Tibial nerve (tissue), 4 donors: ENCODE results near the gene TMIGD3. TPM values are rescaled to one million over a fixed set of nuclear protein-coding genes. Genes with fewer than 3 reads are reported as not detected.

Experiments used
- DNase-seq, 2 donors: peaks; one replicate each; pipeline ENCODE4 v3.0.0-alpha.2; 2019; ENCODE audit warnings: low spot score in 2 of 2
- H3K27ac ChIP-seq, 4 donors: fragments of 200-600 bp; sonication (generic) in 3 of 4; one replicate each; pipeline ENCODE4 v1.5.1; 2017 to 2019; ENCODE audit warnings: mild to moderate bottlenecking in 1 of 4
- H3K27me3 ChIP-seq, 2 donors: fragments of 200-600 bp; sonication (generic) in 1 of 2; one replicate each; pipeline versions ENCODE4 v1.5.1 to v1.6.0; 2017 to 2019
- H3K36me3 ChIP-seq, 3 donors: fragments of 200-600 bp; sonication (generic); one replicate each; pipeline ENCODE4 v1.5.1; 2018 to 2019
- H3K4me1 ChIP-seq, 4 donors: fragments of 200-600 bp; sonication (generic) in 3 of 4; one replicate each; pipeline ENCODE4 v1.5.1; 2017 to 2019
- H3K4me3 ChIP-seq, 4 donors: fragments of 200-600 bp; sonication (generic) in 3 of 4; one replicate each; pipeline ENCODE4 v1.5.1; 2017 to 2019; ENCODE audit warnings: mild to moderate bottlenecking in 1 of 4, moderate library complexity in 1 of 4
- H3K9me3 ChIP-seq, 4 donors: fragments of 200-600 bp; sonication (generic) in 3 of 4; one replicate each; pipeline ENCODE4 v1.5.1; 2017 to 2019
- CTCF ChIP-seq, 5 experiments: fragments of 200-600 bp in 3 of 5; fragments of 450-650 bp in 2 of 5; sonication (generic) in 3 of 5; IDR thresholded peaks; one replicate each; pipeline ENCODE4 v1.5.1; 2016 to 2019; ENCODE audit warnings: antibody characterized with exemption in 5 of 5, mild to moderate bottlenecking in 3 of 5, moderate library complexity in 2 of 5
- EP300 ChIP-seq, 2 donors: sonication (generic); formaldehyde crosslinking; IDR thresholded peaks; one replicate each; pipeline ENCODE4 v1.6.1; 2017; ENCODE audit warnings: antibody characterized with exemption in 2 of 2, mild to moderate bottlenecking in 1 of 2
- POLR2A ChIP-seq, 2 donors: fragments of 450-650 bp; IDR thresholded peaks; one replicate each; pipeline ENCODE4 v1.6.1; 2017; ENCODE audit warnings: antibody characterized with exemption in 2 of 2, mild to moderate bottlenecking in 2 of 2, moderate library complexity in 2 of 2
- WGBS, 2 donors: methylation state at CpG; one replicate each; pipeline ENCODE4 v1.1.5; 2018; 5-methylcytosine and 5-hydroxymethylcytosine counted together
- total RNA-seq, 4 donors: library from RNA; depleted of rRNA; stranded (reverse); fragments of >200 nt; gene quantifications; one replicate each; pipeline ENCODE4 v1.1.0, GENCODE V29; 2016

TMIGD3 gene
- total RNA-seq, 4 donors from 2014 or later, result 0.59 to 9.6 (median 2.3) TPM

- DNase-seq, result no peak
These were observed 53.8 kb downstream of the TMIGD3 start for GRCh38 chr1:111449703-111450017.

GRCh38 chr1:111448918-111449702 lies 54.3 kb downstream of the TMIGD3 start, which contains the start of the genes ATP5PB and WDR77:
Gene ATP5PB (plus strand): TSS chr1:111449464. CDS start chr1:111449542, 78 bp downstream.
Gene WDR77 (minus strand): TSS chr1:111449256. CDS start chr1:111449169, 87 bp downstream.
- TF ChIP-seq POLR2A (IDR thresholded peaks at IDR 0.05) (peak in 1 of 2 donors; percentile 36), EP300 (IDR thresholded peaks at IDR 0.05) (peak; percentile 72 to 76), CTCF (IDR thresholded peaks at IDR 0.05) (peak in 1 of 5 experiments; percentile 53)
- H3K36me3 ChIP-seq, result peaks cover 0 to 36% (median 0%) of the 10 kb centered on the region in 3 donors
- DNase-seq, result peak; percentile 90 to 96
- no peaks in the 10 kb centered on the region for H3K9me3 ChIP-seq
- WGBS, 2 donors, result 0 to 1% methylated on average over 35 to 41 of the region's 54 CpGs
- peak within 1 kb of the TSS; percentile 64 to 93 (median 80) for H3K4me3 ChIP-seq
- H3K27me3 ChIP-seq, result no peaks in the 10 kb centered on the region
- H3K4me1 ChIP-seq, result peaks cover 0 to 53% (median 31%) of the 10 kb centered on the region in 4 donors
- peak within 1 kb of the TSS; percentile 54 to 87 (median 81) for H3K27ac ChIP-seq

More at GRCh38 chr1:111449703-111450017, 53.8 kb downstream of the TMIGD3 start:
- Histone ChIP-seq H3K36me3 (peaks cover 0 to 36% (median 0%) of the 10 kb centered on the region in 3 donors), H3K4me1 (peaks cover 0 to 57% (median 31%) of the 10 kb centered on the region in 4 donors), H3K4me3 (peak overlapping the region; percentile 64 to 93 (median 80)), H3K27me3 (no peaks in the 10 kb centered on the region), H3K27ac (peak overlapping the region; percentile 54 to 87 (median 81)), H3K9me3 (no peaks in the 10 kb centered on the region)
- WGBS, 2 donors, result 1 to 2% methylated on average over 8 of the region's 8 CpGs
- TF ChIP-seq CTCF (IDR thresholded peaks at IDR 0.05), result no peak
- no peak for TF ChIP-seq EP300 (IDR thresholded peaks at IDR 0.05)
- no peak for TF ChIP-seq POLR2A (IDR thresholded peaks at IDR 0.05)

GRCh38 chr1:111448482-111448917 lies 54.9 kb downstream of the TMIGD3 start:
- DNase-seq, result no peak
- WGBS, 2 donors, result 2% methylated on average over 13 to 25 of the region's 25 CpGs
- no peaks in the 10 kb centered on the region for H3K9me3 ChIP-seq
- H3K27ac ChIP-seq, result peak overlapping the region in 3 of 4 donors; percentile 61 to 87 (median 77)
- H3K27me3 ChIP-seq, result no peaks in the 10 kb centered on the region
- TF ChIP-seq POLR2A (IDR thresholded peaks at IDR 0.05), result no peak
- no peak for TF ChIP-seq CTCF (IDR thresholded peaks at IDR 0.05)
- no peak for TF ChIP-seq EP300 (IDR thresholded peaks at IDR 0.05)
- H3K4me1 ChIP-seq, result peaks cover 0 to 51% (median 31%) of the 10 kb centered on the region in 4 donors
- peaks cover 0 to 38% (median 3%) of the 10 kb centered on the region in 3 donors for H3K36me3 ChIP-seq
- peak overlapping the region; percentile 64 to 93 (median 80) for H3K4me3 ChIP-seq

GRCh38 chr1:111446967-111447892 lies 56.2 kb downstream of the TMIGD3 start:
- Histone ChIP-seq H3K27me3 (no peaks in the 10 kb centered on the region), H3K27ac (no peak overlapping the region)

More at GRCh38 chr1:111446967-111447892, 56.2 kb downstream of the TMIGD3 start:
- H3K9me3 ChIP-seq, result no peaks in the 10 kb centered on the region
- no peak for TF ChIP-seq EP300 (IDR thresholded peaks at IDR 0.05)
- no peak for TF ChIP-seq POLR2A (IDR thresholded peaks at IDR 0.05)
- no peak for TF ChIP-seq CTCF (IDR thresholded peaks at IDR 0.05)
- H3K4me1 ChIP-seq, result peaks cover 0 to 41% (median 31%) of the 10 kb centered on the region in 4 donors
- H3K36me3 ChIP-seq, result peaks cover 0 to 50% (median 13%) of the 10 kb centered on the region in 3 donors
- WGBS, 2 donors, result 69 to 75% methylated on average over 4 of the region's 4 CpGs
- no peak for DNase-seq
- H3K4me3 ChIP-seq, result no peak overlapping the region
